Lung microvascular endothelial cell (primary cell): ENCODE results near the gene ZSCAN23. TPM values are rescaled to one million over a fixed set of nuclear protein-coding genes. Genes with fewer than 3 reads are reported as not detected.
"Not testable (repeated sequence)": the region's sequence is repeated elsewhere in the genome, so short reads cannot be mapped to it uniquely, and the experiment has no call there.

Experiments used
- DNase-seq, 2 donors: peaks; one replicate each; pipeline versions ENCODE4 v3.0.0 to v3.0.0-alpha.2; 2010; ENCODE audit warnings: low read depth in 2 of 2
- total RNA-seq: library from RNA; depleted of rRNA; stranded (reverse); fragments of >200 nt; gene quantifications from 2 replicates; pipeline ENCODE4 v1.2.1, GENCODE V29; 2014

The ZSCAN23 gene
- total RNA-seq, 1 donor from 2014 or later = 0.20 TPM

DNA sequence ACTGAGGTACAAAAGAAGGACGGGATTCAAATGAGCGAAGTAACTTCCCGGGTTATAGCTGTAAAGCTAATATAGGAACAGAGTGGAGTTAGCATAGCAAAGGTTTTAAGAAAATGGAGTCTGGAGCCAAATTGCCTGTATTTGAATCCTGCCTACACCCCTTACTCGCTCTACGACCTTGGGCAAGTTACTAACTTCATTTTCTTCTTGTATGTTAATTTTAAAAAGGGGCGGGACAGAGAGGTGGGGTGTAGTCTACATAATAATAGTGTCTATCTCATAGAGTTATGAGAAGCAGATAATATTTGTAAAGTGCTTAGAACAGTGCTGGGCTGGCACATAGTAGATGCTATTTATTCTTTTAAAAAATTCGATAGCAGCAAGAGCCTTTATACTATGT is 705 bp downstream of the ZSCAN23 start:
- DNase-seq = no peak

DNA sequence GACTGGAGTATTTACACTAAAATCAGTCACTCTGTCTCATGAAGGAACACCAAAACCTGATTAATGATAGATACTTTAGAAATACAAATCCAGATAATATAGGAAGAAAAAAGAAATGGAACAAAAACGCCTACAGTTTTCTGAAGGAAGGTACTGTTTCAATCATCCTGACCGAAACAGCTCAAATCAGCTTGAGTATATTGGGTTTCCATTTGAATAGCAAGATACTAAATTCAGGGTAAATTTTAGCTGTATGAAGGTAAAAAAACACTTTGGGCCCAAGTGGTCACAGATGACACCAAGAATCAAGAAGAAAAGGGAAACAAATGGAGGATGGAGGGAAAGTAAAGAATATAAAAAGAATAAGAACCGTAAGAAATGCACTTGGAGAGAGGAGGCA is 6.9 kb downstream of the ZSCAN23 start:
- no peak for DNase-seq

DNA sequence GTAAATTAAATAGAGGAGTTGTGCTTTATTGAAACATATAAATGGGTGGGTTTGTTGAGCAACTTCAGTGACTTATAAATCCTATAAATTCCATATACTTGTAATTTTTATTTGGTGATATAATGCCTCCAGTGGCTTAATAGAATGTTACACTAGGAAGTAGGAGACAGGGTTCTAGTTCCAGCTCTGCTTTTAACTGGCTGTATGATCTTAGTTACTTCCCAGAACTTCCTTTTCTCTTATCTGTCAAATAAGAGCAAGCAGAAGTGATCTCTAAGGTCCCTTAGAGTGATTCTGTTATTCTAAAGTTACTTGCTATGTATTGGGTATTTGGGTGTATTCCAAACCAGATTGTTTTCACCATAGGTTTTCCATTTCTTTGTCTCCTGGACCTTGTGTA is 10.2 kb downstream of the ZSCAN23 start:
- no peak for DNase-seq

DNA sequence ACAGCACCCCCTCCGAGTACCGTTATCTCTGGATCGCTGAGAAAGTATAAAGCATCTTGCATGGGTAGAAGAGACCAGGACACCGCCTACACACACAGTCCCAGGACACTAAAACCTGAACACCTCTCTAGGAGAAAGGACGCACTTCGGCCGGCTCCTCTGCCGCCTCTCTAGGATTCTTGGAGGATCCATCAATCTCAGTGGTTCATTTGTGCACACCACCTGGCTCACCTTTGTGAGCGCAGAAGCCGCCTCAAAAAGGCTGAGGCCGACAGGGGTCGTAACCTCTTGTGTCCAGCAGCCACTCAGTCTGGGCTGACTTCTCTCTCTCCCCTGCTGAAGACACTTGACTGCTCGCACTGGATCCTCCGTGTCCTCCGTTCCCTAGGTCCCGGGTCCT is 13.5 kb downstream of the ZSCAN23 start:
- DNase-seq = no peak

DNA sequence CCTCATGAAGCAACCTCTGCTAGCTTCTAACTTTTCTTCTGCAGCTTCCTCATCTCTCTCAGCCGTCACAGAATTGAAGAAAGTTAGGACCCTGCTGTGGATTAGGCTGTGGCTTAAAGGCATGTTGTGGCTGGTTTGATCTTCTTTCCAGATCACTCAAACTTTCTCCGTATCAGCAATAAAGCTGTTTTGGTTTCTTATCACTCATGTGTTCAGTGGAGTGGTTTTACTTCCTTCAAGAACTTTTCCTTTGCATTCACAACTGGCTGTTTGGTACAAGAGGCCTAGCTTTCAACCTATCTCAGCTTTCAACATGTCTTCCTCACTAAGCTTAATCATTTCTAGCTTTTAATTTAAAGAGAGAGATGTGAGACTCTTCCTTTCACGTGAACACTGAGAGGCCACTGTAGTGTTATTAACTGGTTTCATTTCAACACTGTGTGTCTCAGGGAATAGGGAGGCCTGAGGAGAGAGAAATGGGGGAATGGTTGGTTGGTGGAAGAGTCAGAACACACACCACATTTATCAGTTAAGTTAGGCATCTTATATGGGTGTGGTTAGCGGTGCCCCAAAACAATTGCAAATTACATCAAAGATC is 17.2 kb downstream of the ZSCAN23 start:
- no peak for DNase-seq

DNA sequence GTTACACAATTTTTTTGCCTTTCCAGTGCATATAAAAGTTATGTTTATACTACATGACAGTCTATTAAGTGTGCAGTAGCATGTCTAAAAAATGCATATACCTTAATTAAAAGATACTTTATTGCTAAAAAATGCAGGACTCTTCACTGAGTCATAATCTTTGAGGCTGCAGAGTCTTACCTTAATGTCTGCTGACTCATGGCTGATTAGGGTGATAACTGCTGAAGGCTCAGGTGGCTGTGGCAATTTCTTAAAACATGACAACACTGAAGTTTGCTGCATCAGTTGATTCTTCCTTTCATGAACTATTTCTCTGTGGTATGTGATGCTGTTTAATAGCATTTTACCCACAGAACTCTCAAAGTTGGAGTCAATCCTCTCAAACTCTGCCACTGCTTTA is 19.1 kb downstream of the ZSCAN23 start:
- DNase-seq = no peak

DNA sequence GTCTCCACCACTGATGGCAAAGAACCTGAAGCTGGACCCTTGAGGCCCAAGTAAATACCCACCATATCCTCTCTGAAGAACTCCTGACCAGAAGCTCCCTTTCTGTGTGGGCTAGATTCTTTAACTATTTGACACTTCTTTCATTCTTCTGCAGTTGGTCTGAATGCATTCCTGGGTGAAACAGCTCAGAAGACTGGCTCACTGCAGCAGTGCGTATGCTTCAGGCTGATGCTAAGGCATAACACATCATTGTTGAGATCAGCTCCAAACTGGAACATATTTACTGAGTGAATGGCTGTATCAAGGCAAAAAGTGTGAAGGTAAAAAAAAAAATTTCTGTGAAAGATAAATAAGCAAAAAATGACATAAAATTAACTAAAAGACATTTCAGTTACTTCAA is 19.7 kb downstream of the ZSCAN23 start:
- no peak for DNase-seq

DNA sequence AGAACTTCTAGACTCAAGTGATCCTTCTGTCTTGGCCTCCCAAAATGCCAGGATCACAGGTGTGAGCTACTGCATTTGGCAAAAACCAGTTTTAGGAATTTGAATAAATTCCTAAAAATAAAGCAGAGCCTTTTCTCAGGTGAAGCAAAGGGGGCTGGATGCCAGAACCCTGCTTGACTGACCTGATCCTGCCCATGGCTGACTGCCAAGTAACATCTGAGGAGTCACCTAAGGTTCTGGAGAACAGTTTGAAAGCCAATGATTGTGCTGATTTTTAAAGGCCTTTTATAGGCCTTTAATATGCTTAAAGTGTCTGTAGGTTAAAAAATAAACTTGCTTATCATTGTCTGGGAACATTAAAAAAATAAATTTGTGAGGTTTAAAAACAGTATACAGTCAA is 29.6 kb downstream of the ZSCAN23 start:
- no peak for DNase-seq

DNA sequence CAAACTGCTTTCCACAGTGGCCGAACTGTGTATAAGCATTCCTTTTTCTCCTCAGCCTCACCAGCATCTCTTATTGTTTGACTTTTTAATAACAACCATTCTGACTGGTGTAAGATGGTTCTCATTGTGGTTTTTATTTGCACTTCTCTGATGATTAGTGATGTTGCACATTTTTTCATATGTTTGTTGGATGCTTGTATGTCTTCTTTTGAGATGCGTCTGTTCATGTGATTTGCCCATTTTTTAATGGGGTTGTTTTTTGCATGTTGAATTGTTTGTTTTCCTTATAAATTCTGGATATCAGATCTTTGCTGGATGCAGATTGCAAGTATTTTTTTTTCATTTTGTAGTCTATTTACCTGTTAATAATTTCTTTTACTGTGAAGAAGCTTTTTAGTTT is 32.5 kb downstream of the ZSCAN23 start:
- DNase-seq = no peak

DNA sequence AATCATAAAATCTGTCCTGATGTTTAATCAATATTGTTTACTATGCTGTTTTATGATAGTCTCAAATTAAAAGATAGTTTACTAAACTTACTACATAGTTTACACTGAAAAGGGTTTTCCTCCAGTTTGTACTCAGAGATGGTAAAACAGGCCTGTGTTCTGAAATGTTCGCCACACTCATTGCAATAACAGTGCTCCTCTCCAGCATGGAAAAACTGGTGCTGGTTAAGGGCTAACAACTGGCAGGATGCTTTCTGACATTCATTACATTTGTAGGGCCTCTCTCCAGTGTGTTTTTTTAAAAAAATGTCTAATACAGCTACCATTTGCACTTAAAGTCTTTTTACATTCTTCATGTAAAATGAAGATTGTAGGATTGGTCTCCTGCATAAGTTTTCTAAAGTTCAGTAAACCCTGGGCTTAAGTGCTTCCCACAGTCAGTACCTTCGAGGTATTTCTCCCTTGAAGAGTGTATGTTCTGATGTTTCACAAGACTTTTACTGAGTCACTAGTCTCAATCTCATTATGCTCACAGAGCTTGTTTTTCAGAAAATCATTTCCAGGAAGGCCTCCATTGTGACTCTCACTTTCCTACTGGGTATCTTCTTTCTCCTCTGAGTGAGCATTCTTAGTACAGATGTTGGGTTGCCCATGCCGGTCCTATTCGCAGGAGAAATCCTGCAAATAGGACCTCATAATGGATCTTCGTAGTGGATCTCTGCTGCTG is 35.1 kb downstream of the ZSCAN23 start:
- DNase-seq = no peak

DNA sequence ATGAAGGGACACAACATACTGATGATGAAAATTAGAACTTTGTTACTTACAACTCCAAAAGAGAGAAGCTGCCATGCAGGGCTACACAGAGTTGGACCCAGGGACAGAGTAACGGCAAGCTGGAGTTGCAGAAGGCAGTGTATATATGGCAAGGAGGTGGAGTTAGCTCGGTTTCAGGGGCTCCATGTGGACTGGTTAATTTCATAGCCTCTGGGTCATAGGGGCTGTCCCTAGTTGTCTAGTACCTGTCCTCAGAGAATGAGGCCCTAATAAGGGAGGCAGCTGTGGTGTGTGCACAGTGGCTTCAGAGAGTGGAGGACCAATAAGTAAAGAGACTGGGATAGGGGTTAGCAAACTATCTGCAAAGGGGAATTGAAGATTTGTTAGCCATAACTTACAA is 35.9 kb downstream of the ZSCAN23 start:
- DNase-seq = no peak

DNA sequence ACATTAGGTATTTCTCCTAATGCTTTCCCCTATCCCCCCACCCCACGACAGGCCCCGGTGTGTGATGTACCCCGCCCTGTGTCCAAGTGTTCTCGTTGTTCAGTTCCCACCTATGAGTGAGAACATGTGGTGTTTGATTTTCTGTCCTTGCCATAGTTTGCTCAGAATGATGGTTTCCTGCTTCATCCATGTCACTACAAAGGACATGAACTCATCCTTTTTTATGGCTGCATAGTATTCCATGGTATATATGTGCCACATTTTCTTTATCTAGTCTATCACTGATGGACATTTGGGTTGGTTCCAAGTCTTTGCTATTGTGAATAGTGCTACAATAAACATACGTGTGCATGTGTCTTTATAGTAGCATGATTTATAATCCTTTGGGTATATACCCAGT is 39.4 kb downstream of the ZSCAN23 start:
- DNase-seq = not testable (repeated sequence)

DNA sequence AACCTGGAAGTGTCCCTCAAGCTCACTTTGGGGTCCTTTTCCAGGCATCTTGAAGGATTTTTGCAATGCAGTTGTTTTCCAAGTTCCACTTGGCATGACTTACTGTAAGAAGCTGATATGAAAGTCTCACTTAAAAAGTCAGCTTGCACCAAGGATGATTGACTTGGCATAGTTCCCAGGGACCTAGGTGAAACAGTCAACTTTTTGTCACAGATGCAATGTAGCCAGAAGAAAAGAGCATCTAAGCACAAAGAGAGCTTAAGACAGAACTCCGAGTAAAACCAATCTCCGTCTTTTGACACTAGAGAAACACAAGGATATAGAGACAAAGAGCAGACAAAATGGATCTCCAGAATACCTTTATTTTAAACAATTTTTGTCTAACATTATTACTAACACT is 41.1 kb downstream of the ZSCAN23 start:
- DNase-seq = no peak

DNA sequence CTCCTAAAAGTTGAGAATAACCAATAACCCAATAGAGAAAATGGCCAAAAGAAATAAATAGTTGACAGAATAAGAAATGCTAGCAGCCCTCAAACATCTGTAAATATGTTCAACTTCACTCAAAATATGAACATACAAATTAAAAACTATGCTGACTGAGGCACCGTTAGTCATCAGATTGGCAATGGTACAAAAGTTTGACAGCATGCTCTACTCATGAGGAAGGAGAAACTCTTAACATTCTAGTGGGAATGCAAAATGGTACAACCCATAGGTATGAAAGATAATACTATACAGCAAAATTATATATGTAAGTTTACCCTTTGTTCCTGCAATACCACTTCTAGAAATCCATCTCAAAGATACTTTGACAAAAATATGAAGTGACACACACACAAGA is 42.1 kb downstream of the ZSCAN23 start:
- DNase-seq = peak in 1 of 2 donors; percentile 22

DNA sequence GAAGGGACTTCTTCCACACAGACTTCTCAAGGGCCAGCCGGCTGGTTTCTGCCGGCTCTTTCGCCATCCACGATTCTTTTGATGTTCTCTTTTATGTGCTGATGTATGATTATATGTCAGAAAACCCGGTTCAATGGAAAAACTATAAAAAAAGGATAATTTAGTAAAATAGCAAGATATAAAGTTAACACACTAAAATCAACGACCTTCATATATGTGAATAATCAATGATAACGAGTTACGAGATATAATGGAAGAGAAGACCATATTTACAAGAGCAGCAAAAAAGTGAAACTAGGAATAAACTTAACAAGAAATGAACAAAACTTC is 43.2 kb downstream of the ZSCAN23 start:
- DNase-seq = no peak

DNA sequence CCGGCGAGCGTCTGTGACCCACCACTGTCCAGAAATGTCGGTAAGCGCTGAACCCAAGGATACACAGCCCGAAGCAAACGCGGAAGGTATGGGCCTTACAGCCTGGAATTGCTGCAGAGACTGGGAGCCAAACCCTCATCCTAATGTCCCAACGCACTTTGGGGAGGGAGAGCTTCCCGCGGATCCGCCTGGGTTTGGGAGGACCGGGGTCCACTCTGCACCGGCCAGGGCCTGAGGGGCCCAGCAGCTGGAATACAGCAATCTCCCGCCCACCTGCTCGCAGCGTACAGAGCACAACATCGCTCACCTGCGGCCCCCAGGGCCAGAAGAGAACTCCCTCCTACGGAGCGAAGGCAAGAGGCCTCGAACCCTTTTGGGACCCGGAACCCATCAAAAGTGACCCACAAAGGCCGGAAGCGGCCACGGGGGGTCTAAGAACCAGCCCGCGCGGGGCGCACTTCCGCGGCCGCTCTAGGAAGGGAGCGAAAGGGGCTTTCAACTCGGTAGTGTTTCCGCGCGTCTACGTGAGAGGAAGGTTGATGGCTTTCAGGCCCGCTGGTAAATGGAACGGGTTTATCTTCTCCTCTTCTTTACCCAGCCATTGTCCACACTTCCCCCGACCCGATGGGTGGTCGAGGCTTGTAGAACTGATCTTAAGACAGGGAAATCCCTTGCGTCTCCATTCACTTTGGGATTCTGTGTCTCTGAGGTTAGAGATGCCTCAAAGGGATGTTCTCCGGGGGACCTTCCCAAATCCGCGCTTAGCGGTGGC is 43.8 kb downstream of the ZSCAN23 start, which contains the start of gene ZSCAN12:
Gene ZSCAN12, minus strand, starts transcription at position 398 of the 772 bp plus-strand sequence. CDS start 1,342 bp downstream, outside the sequence.
- peak; percentile 83 to 84 for DNase-seq

DNA sequence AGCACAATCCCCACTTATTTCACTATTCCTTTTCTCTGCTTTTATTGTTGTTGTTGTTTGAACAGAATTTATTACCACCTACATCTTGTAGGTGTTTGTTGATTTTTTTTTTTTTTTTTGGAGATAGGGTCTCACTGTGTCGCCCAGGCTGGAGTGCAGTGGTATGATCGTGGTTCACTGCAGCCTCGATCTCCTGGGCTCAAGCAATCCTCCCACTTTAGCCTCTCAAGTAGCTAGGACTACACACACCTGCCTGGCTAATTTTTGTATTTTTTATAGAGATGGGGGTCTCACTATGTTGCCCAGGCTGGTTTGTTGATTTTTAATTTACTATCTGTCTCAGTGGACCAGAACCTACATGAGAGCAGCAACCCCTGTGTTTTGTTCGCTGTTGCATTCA is 47.4 kb downstream of the ZSCAN23 start:
- no peak for DNase-seq

DNA sequence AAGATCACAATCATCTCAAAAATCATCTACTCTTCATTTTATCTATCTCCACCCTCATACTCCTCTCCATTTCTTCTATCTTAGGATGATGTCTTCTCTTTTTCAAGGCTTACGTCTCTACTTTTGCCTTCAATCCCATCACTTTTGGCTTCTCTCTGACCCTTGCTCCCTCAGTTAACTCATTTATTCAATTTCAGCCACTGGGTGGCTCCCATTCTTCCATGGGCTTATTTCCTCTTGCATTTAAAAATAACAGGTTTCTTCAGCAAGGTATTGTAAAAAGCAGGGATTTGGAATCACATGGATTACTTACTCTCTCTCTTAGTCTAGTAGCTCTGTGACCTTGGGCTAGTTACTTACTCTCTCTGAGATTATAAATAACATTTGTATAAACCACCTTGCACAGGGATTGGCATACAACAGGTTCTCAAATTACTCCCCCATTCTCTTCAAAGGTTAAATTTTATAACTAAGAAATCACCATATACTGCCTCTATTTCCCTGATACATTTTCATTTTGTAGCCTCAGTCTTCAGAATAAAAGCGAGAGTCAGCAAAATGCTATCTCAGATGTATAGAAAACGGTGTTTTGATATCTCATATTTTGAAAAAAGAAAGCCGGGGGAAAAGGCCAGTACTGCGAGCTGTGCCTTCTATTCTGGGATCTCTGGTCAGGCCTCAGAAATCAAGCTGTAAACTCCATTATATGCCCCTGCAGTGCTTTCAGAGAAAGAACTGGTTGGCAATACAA is 49.2 kb downstream of the ZSCAN23 start:
- peak; percentile 21 to 24 for DNase-seq

DNA sequence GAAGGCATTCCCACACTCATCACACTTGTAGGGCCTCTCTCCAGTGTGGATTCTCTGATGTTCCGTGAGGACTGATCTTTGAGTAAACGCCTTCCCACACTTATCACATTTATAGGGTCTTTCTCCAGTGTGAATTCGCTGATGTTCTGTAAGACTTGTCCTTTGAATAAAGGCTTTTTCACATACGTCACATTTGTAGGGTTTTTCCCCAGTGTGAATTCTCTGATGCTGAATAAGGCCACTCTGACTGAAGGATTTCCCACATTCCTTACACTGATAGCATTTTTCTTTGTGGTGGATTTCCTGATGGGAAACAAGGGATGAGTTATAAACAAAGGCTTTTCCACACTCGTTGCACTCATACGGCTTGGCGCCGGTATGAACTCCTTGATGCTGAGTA is 52.6 kb downstream of the ZSCAN23 start:
- no peak for DNase-seq

DNA sequence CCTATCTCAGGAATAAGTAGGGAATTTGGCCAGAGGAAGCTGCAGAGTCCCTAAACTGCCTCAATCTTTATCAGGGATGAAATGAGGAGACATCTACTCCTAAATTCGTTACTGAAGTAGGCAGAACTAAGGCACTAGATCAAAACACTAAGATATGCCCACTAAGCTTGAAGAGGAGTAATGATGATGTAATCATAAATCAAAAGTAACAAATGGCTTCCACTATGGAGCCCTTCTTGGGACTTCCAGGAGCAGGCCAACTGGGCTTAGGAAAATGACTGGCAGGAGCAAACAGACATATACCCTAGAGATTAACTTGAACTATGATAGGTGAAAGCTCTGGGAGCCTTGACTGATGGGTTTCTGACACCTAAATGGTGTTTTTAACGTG is 59.2 kb downstream of the ZSCAN23 start:
- no peak for DNase-seq

DNA sequence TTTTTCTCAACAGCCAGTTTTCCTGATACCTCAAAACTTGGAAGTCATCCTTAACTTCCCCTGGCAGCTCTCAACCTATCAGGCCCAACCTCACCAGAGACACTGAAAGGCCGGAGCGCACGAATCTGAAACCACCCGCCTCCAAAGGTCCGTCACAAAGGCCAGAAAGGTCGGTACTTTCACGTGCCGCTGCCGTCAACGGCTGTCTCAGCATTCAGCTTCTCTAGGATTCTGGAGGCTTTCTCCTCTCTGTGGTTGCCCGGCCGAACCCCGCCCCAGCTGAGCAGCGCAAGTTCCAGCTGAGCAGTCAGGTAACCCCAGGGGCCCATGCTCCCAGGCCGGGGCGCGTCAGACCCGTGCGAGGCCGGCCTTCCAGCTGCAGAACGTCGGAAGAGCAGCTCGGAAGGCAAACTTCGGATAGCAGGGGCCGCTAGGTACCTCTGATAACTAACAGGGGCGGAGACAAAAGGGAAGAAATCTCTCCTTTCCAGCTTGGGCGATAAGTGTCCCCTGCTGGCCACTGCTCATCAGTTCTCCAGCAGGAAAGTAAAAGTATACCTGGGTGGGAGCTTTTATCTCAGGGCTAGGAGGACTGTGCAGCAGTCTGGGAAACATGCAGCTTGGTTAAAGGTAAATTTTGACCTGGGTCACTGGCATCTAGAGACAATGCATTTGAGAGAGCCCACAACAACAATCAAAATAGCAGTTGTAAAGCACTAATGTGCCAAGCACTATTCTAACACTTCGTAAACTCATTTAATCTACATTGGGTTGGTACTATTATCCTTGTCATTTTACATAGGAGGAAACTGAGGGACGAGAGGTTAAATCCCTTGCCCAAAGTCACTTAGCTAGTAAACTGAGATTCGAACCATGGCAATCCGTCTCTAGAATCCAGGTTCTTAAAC is 59.8 kb downstream of the ZSCAN23 start:
- DNase-seq = peak; percentile 91 to 94
